GM18520 (cell line): Measurements from ENCODE around the gene OBSCN.
"Not testable (repeated sequence)": the region's sequence is repeated elsewhere in the genome, so short reads cannot be mapped to it uniquely, and the experiment has no call there.

Experiments
- ATAC-seq: cut with Tn5 transposase; IDR thresholded peaks from one replicate; pipeline ENCODE4 v1.9.1; 2021; ENCODE audit not compliant: unreplicated experiment

OBSCN gene

GRCh38 chr1:228256626-228257375 lies 49.0 kb downstream of the OBSCN start:
- no peak for ATAC-seq

GRCh38 chr1:228258486-228258885 lies 50.6 kb downstream of the OBSCN start:
- no peak for ATAC-seq

- no peak for ATAC-seq
Observed at GRCh38 chr1:228259368-228259894, 51.6 kb downstream of the OBSCN start.

GRCh38 chr1:228259951-228260350 lies 52.1 kb downstream of the OBSCN start:
- no peak for ATAC-seq

GRCh38 chr1:228261706-228262105 lies 53.9 kb downstream of the OBSCN start:
- ATAC-seq: no peak

GRCh38 chr1:228262475-228262874 lies 54.6 kb downstream of the OBSCN start:
- ATAC-seq: no peak

- ATAC-seq: no peak
Observed at GRCh38 chr1:228263636-228264035, 55.8 kb downstream of the OBSCN start.

- ATAC-seq: no peak
Observed at GRCh38 chr1:228264090-228264829, 56.4 kb downstream of the OBSCN start.

- ATAC-seq: no peak
Observed at GRCh38 chr1:228265167-228265566, 57.3 kb downstream of the OBSCN start.

- ATAC-seq: no peak
Observed at GRCh38 chr1:228267962-228268880, 60.4 kb downstream of the OBSCN start.

GRCh38 chr1:228268881-228269265 lies 61.0 kb downstream of the OBSCN start:
- no peak for ATAC-seq

GRCh38 chr1:228269431-228269830 lies 61.6 kb downstream of the OBSCN start:
- ATAC-seq: not testable (repeated sequence)

GRCh38 chr1:228270032-228270431 lies 62.2 kb downstream of the OBSCN start:
- no peak for ATAC-seq

GRCh38 chr1:228271701-228272251 lies 63.9 kb downstream of the OBSCN start:
- no peak for ATAC-seq

GRCh38 chr1:228272331-228272791 lies 64.5 kb downstream of the OBSCN start:
- no peak for ATAC-seq

GRCh38 chr1:228272831-228273571 lies 65.2 kb downstream of the OBSCN start:
- ATAC-seq: no peak

- no peak for ATAC-seq
Observed at GRCh38 chr1:228273720-228274451, 66.0 kb downstream of the OBSCN start.

GRCh38 chr1:228274452-228275178 lies 66.8 kb downstream of the OBSCN start:
- ATAC-seq: no peak

GRCh38 chr1:228275179-228275429 lies 67.3 kb downstream of the OBSCN start:
- no peak for ATAC-seq
